NCI-H446 treated with DMSO at 0.1 percent for 48 hours (cell line): ENCODE results near the gene SYNE1.
"Not testable (repeated sequence)": the region's sequence is repeated elsewhere in the genome, so short reads cannot be mapped to it uniquely, and the experiment has no call there.

Experiments used
- DNase-seq: peaks from one replicate; lab custom pipeline; 2025; lab: John Stamatoyannopoulos, UW

The SYNE1 gene

GRCh38 chr6:152490971-152491378, 146.2 kb downstream of the SYNE1 start:
- DNase-seq = not testable (repeated sequence)

- no peak for DNase-seq
Measured at GRCh38 chr6:152484806-152485205, 152.4 kb downstream of the SYNE1 start.

GRCh38 chr6:152482289-152482688, 154.9 kb downstream of the SYNE1 start:
- DNase-seq = no peak

- no peak for DNase-seq
Measured at GRCh38 chr6:152478377-152479010, 158.7 kb downstream of the SYNE1 start.

- no peak for DNase-seq
Measured at GRCh38 chr6:152474354-152474753, 162.8 kb downstream of the SYNE1 start.

GRCh38 chr6:152472325-152472724, 164.8 kb downstream of the SYNE1 start:
- DNase-seq = no peak

GRCh38 chr6:152471456-152472265, 165.5 kb downstream of the SYNE1 start:
- no peak for DNase-seq

- DNase-seq = no peak
Measured at GRCh38 chr6:152463164-152463563, 174.0 kb downstream of the SYNE1 start.

GRCh38 chr6:152462716-152463115, 174.4 kb downstream of the SYNE1 start:
- no peak for DNase-seq

GRCh38 chr6:152461556-152461955, 175.6 kb downstream of the SYNE1 start:
- DNase-seq = no peak

- DNase-seq = no peak
Measured at GRCh38 chr6:152458648-152459644, 178.2 kb downstream of the SYNE1 start.

- DNase-seq = no peak
Measured at GRCh38 chr6:152457949-152458624, 179.1 kb downstream of the SYNE1 start.

GRCh38 chr6:152454003-152454402, 183.2 kb downstream of the SYNE1 start:
- no peak for DNase-seq

- no peak for DNase-seq
Measured at GRCh38 chr6:152453421-152453820, 183.7 kb downstream of the SYNE1 start.

GRCh38 chr6:152452639-152453038, 184.5 kb downstream of the SYNE1 start:
- no peak for DNase-seq

GRCh38 chr6:152450519-152450918, 186.6 kb downstream of the SYNE1 start:
- no peak for DNase-seq

GRCh38 chr6:152441902-152442301, 195.3 kb downstream of the SYNE1 start:
- DNase-seq = no peak

- no peak for DNase-seq
Measured at GRCh38 chr6:152435816-152436215, 201.3 kb downstream of the SYNE1 start.

- DNase-seq = no peak
Measured at GRCh38 chr6:152432758-152433157, 204.4 kb downstream of the SYNE1 start.

- DNase-seq = no peak
Measured at GRCh38 chr6:152428126-152428525, 209.0 kb downstream of the SYNE1 start.

- no peak for DNase-seq
Measured at GRCh38 chr6:152426276-152426675, 210.9 kb downstream of the SYNE1 start.
